HG02798 (cell line): ENCODE results near the gene RREB1.

Experiments
- ATAC-seq: cut with Tn5 transposase; IDR thresholded peaks from one replicate; pipeline ENCODE4 v1.9.1; 2021; ENCODE audit warnings: mild to moderate bottlenecking; ENCODE audit not compliant: unreplicated experiment, poor library complexity

The RREB1 gene

GRCh38 chr6:7214468-7214867 lies 106.7 kb downstream of the RREB1 start:
- no peak for ATAC-seq

GRCh38 chr6:7215131-7215530 lies 107.4 kb downstream of the RREB1 start:
- no peak for ATAC-seq

GRCh38 chr6:7215798-7216231 lies 108.1 kb downstream of the RREB1 start:
- ATAC-seq, result no peak

- no peak for ATAC-seq
Observed at GRCh38 chr6:7216941-7217621, 109.3 kb downstream of the RREB1 start.

GRCh38 chr6:7218406-7218988 lies 110.7 kb downstream of the RREB1 start:
- no peak for ATAC-seq

GRCh38 chr6:7219310-7219709 lies 111.5 kb downstream of the RREB1 start:
- ATAC-seq, result no peak

GRCh38 chr6:7222197-7222596 lies 114.4 kb downstream of the RREB1 start:
- ATAC-seq, result no peak

DNA sequence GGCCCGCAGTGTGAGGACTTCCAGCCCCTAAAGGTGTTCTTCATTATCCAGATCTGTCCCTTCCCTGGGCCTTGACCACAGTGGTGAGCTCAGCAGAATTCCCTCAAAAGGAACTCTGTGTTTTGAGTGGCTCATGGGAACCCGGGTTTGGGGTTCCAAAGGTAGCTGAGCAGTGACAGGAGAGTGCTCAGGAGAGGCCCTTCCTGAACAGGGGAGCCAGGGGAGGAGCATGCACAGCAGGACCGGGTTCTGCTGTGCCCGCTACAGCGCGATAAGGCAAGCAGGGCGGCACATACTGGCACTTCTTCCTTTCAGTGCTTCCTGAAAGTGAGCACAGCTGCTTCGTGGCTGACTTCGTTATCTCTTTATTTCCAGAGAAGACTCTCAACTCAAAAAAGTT lies 117.0 kb downstream of the RREB1 start:
- ATAC-seq, result no peak

- ATAC-seq, result no peak
Observed at GRCh38 chr6:7228662-7229375, 121.1 kb downstream of the RREB1 start.

GRCh38 chr6:7229376-7230326 lies 121.9 kb downstream of the RREB1 start:
- ATAC-seq, result no peak

- no peak for ATAC-seq
Observed at GRCh38 chr6:7230327-7230691, 122.5 kb downstream of the RREB1 start.

DNA sequence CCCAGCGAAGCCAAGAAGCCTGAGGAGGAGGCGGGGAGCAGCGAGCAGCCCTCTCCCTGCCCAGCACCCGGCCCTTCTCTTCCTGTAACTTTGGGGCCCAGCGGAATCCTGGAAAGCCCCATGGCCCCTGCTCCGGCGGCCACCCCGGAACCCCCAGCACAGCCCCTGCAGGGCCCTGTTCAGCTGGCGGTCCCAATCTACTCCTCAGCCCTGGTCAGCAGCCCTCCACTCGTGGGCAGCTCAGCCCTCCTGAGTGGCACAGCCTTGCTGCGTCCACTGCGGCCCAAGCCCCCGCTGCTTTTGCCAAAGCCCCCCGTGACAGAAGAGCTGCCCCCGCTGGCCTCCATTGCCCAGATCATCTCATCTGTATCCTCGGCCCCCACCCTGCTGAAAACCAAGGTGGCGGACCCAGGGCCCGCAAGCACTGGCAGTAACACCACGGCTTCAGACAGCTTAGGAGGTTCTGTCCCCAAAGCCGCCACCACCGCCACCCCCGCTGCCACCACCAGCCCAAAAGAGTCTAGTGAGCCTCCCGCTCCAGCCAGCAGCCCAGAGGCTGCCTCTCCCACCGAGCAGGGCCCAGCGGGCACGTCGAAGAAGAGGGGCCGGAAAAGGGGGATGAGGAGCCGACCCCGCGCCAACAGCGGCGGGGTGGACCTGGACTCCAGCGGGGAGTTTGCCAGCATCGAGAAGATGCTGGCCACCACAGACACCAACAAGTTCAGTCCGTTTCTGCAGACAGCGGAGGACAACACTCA lies 123.4 kb downstream of the RREB1 start:
- ATAC-seq, result no peak

GRCh38 chr6:7232351-7232750 lies 124.6 kb downstream of the RREB1 start:
- ATAC-seq, result no peak

DNA sequence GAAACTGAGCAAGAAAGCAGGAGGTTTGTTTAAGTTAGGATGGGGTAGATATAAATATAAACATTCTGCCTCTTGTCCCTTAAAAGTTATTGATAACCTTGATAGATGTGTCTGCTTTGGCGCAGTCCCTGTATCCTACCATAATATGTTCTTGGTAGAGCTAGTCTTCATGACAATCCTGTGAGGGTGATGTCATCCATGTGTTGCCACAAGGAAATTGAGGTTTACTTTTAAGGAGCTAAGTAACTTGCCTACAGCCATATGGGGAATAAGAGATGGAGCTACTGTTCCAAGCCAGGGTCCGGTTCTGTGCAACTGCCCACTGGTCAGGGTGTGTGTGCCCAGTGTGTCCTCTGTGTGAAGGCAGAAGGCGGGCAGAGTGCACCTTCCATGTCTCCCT lies 126.8 kb downstream of the RREB1 start:
- no peak for ATAC-seq

DNA sequence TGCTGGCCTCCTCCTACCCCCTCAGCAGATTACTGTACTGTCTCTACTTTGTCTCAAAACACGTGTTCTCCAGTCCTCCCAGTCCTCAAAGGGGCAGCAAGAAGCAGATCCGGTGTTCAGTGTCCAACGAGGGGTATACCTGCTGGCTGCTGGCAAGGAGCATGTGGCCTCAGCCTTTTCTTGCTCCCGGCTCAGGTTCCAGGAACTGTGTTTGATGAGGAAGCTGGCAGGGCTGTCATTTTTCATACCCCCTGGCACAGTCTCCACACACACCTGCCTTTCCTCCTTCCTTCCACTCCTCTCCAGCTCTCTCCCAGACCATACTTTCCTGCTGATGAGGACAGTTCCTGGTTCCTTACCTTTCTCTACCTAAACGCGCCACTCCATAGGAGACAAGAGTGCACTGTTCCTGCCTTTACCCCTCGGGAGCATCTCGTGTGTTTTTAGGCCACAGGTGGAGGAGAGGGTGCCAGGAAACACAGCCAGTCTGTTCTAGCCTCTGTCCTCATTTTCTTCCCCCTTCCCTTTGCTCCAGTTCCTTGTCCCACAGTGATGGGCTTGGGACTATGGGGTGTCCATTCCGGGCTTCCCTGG lies 128.0 kb downstream of the RREB1 start:
- ATAC-seq, result no peak

- peak; percentile 70 for ATAC-seq
Observed at GRCh38 chr6:7236306-7237209, 128.8 kb downstream of the RREB1 start.

DNA sequence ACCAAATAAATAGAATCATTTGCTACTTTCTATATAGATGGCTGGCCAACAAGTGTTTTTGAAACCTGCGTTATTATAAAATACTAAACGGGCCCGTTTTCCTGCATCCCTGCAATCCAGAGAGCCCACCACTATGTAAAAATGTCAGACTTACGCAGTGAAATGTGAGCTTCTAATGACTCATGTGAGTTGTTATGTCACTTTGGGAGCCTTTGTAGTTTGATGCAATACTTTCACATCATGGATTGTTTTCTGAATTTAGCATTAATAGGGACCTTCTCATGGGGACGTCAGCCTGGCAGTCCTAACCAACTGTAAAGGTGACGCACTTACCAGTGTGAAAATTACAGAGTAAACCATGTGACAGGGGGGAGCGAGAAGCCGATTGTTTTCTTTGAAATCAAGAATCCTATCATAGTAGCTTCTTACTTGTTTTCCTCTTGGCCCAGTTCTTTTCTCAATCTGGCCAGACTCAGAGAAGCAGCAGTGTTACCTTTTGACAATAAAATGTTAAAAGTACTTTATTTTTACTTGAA lies 130.0 kb downstream of the RREB1 start:
- ATAC-seq, result no peak

DNA sequence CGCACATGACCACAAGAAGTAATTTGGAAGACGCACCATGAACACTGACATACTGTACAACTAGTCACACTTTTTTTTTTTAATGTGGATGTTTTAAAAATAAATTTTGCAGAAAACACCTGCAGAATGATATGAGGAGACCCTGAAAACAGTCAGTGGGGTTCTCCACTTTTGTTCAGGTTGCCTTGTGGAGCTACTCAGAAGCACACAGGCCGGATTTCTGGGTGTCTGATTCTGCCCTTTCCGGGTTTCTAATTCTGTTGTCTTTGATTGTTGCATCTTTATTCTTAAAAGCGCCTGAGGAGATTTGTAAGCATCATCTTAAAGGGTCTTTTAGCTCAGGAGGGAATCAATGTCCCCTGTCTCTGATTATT lies 130.8 kb downstream of the RREB1 start:
- ATAC-seq, result no peak
